K562 (cell line): Measurements from ENCODE around the gene SULT1E1. TPM values are rescaled to one million over a fixed set of nuclear protein-coding genes. Genes with fewer than 3 reads are reported as not detected.

ENCODE experiments used
- ATAC-seq: fragments of 200-7000 bp; cut with Tn5 transposase; 3 replicates; pipeline ENCODE4 v1.9.1; 2020; ENCODE audit warnings: moderate library complexity
- BruUV-seq: library from RNA; stranded (reverse); fragments of 400-500 nt; replicated peaks from 2 replicates; lab custom pipeline; 2021; lab: Mats Ljungman, UMichigan
- CTCF ChIA-PET: fragments of 300-600 bp; formaldehyde crosslinking; extraction: SDS; loops from one replicate; lab custom pipeline; 2021; ENCODE audit warnings: low intra/inter-chr PET ratio; lab: Yijun Ruan, JAX
- POLR2A ChIA-PET: fragments of 300-600, 350-650 bp; sonication (Branson Sonifier 250); formaldehyde crosslinking; extraction: SDS; loops from one replicate; lab custom pipeline; 2021; ENCODE audit warnings: antibody characterized with exemption, inconsistent platforms; lab: Yijun Ruan, JAX
- DNase-seq, 4 experiments: peaks; one replicate each; pipeline versions ENCODE4 v3.0.0 to v3.0.0-alpha.2; 2011 to 2018; ENCODE audit warnings: low spot score in 3 of 4, mixed read lengths in 3 of 4; ENCODE audit errors: extremely low read depth in 1 of 4
- FAIRE-seq: peaks from 2 replicates; lab custom pipeline; 2011; peaks lifted over from hg19 to GRCh38; lab: Jason Lieb, UNC
- H2AFZ ChIP-seq: 2 replicates; pipeline ENCODE4 v1.6.0; 2011; ENCODE audit warnings: low read depth, low read length, control low read depth, inconsistent platforms
- H3K27ac ChIP-seq: fragments of 200-600 bp; 3 replicates; pipeline ENCODE4 v1.8.0; 2011; ENCODE audit warnings: low read depth, mild to moderate bottlenecking, control low read depth, inconsistent platforms, low read length, moderate library complexity, mixed read lengths; ENCODE audit errors: extremely low read depth
- H3K27me3 ChIP-seq, 2 experiments: fragments of 300-600 bp in 1 of 2; 2 replicates in 1 of 2; 3 replicates in 1 of 2; pipeline versions ENCODE4 v1.6.0 to v1.8.0; 2011; ENCODE audit warnings: inconsistent platforms in 2 of 2, low read length in 2 of 2, mild to moderate bottlenecking in 1 of 2, mixed read lengths in 1 of 2, moderate library complexity in 1 of 2; ENCODE audit not compliant: control insufficient read depth in 2 of 2, insufficient read depth in 2 of 2
- H3K36me3 ChIP-seq: fragments of 300-600 bp; 3 replicates; pipeline ENCODE4 v1.8.0; 2011; ENCODE audit warnings: mild to moderate bottlenecking, low read length, inconsistent platforms; ENCODE audit not compliant: control insufficient read depth, insufficient read depth
- H3K4me1 ChIP-seq, 2 experiments: fragments of 200-600 bp in 1 of 2; replicated peaks in 1 of 2; 2 replicates in 1 of 2; 3 replicates in 1 of 2; pipeline versions ENCODE4 v1.5.1 to v1.8.0; 2011; ENCODE audit warnings: inconsistent platforms in 2 of 2, low read length in 2 of 2, mild to moderate bottlenecking in 1 of 2, mixed read lengths in 1 of 2, moderate library complexity in 1 of 2; ENCODE audit not compliant: control insufficient read depth in 2 of 2, insufficient read depth in 2 of 2
- H3K4me2 ChIP-seq: 2 replicates; pipeline ENCODE4 v1.6.1; 2011; ENCODE audit warnings: low read length, control low read depth, inconsistent platforms, mixed read lengths; ENCODE audit not compliant: insufficient read depth
- H3K4me3 ChIP-seq: fragments of 200-600 bp; sonication (generic), shearing (Covaris generic); 2 replicates; pipeline ENCODE4 v1.5.1; 2016; ENCODE audit warnings: control low read depth, inconsistent platforms
- H3K79me2 ChIP-seq: fragments of 200-600 bp; 3 replicates; pipeline ENCODE4 v1.8.0; 2011; ENCODE audit warnings: low read length, inconsistent platforms; ENCODE audit not compliant: control insufficient read depth, insufficient read depth
- H3K9ac ChIP-seq, 2 experiments: 2 replicates each; pipeline versions ENCODE4 v1.6.0 to v1.6.1; 2011; ENCODE audit warnings: low read depth in 2 of 2, low read length in 2 of 2, control low read depth in 1 of 2, inconsistent platforms in 1 of 2, mild to moderate bottlenecking in 1 of 2, mixed read lengths in 1 of 2; ENCODE audit not compliant: insufficient read depth in 1 of 2
- H3K9me1 ChIP-seq: one replicate; pipeline ENCODE4 v1.6.0; 2011; ENCODE audit warnings: inconsistent platforms, mild to moderate bottlenecking, low read length, moderate library complexity; ENCODE audit not compliant: control insufficient read depth, insufficient read depth
- H3K9me3 ChIP-seq: replicated peaks from 2 replicates; pipeline ENCODE4 v1.5.1; 2011; ENCODE audit warnings: low read depth, low read length, inconsistent platforms; ENCODE audit not compliant: control insufficient read depth, insufficient read depth
- H4K20me1 ChIP-seq: replicated peaks from 2 replicates; pipeline ENCODE4 v1.6.1; 2011; ENCODE audit warnings: low read length, inconsistent platforms, mixed read lengths; ENCODE audit not compliant: control insufficient read depth, insufficient read depth
- EP300 ChIP-seq: IDR thresholded peaks from 2 replicates; pipeline ENCODE4 v1.6.1; 2012; ENCODE audit warnings: low read length, improper control_type of control experiment
- ETV1 ChIP-seq: fragments of 450-650 bp; conservative IDR thresholded peaks from 2 replicates; pipeline ENCODE4 v1.6.1; 2016; ENCODE audit warnings: missing genetic modification characterization, control low read depth, low read depth, missing compliant biosample characterization
- GTF3C2 ChIP-seq: IDR thresholded peaks from 3 replicates; pipeline ENCODE4 v1.6.1; 2011; ENCODE audit warnings: borderline replicate concordance, mild to moderate bottlenecking, moderate library complexity; ENCODE audit not compliant: insufficient read length; ENCODE audit errors: extremely low read depth
- KLF6 ChIP-seq: fragments of 250-450 bp; sonication (Bioruptor Pico); IDR thresholded peaks from 2 replicates; pipeline ENCODE4 v1.4.0; 2020; ENCODE audit warnings: mild to moderate bottlenecking, moderate library complexity, borderline replicate concordance
- POLR3A ChIP-seq: IDR thresholded peaks from 2 replicates; pipeline ENCODE4 v1.6.1; 2011; ENCODE audit warnings: borderline replicate concordance, mild to moderate bottlenecking, moderate library complexity; ENCODE audit not compliant: insufficient read length, insufficient read depth; ENCODE audit errors: extremely low read depth
- ZNF12 ChIP-seq: sonication (generic); formaldehyde crosslinking; IDR thresholded peaks from 2 replicates; pipeline ENCODE4 v1.4.0; 2020; ENCODE audit warnings: mild to moderate bottlenecking, missing genetic modification reagents
- ZNF507 ChIP-seq: conservative IDR thresholded peaks from 2 replicates; pipeline ENCODE4 v1.6.1; 2017; ENCODE audit warnings: missing genetic modification characterization, missing compliant biosample characterization
- ZNF766 ChIP-seq: fragments of 200-800 bp; sonication (Bioruptor generic); conservative IDR thresholded peaks from 2 replicates; pipeline ENCODE4 v1.6.1; 2016; ENCODE audit warnings: missing genetic modification characterization, missing compliant biosample characterization
- WGBS: fragments of 100-300 bp; shearing (Covaris generic); methylation state at CpG from one replicate; pipeline ENCODE4 v1.1.6; 2016; ENCODE audit warnings: low coverage, mixed read lengths; ENCODE audit not compliant: insufficient coverage; ENCODE audit errors: missing lambda C conversion rate; 5-methylcytosine and 5-hydroxymethylcytosine counted together
- in situ Hi-C: fragments of 300-500 bp; cut with MboI; formaldehyde crosslinking; loops from 4 replicates; pipeline ENCODE4 v1.15.0; 2018; ENCODE audit warnings: inconsistent platforms, mixed read lengths
- intact Hi-C: fragments of 100-400 bp; cut with micrococcal nuclease; formaldehyde crosslinking; loops from 2 replicates; pipeline ENCODE4 v1.14.2; 2022
- polyA plus RNA-seq, 8 experiments: library from polyadenylated mRNA; depleted of rRNA in 4 of 8; stranded (reverse) in 5 of 8; unstranded in 3 of 8; fragments of >200 nt; fragmentation: Nextera tagmentation in 2 of 8; fragmentation: Illumina TruSeq in 1 of 8; extraction: Ambion mirVana in 2 of 8; extraction: Trizol in 1 of 8; gene quantifications; 2 replicates each; pipeline versions ENCODE4 v1.2.1 to v1.2.3, GENCODE V29; 2011 to 2014; ENCODE audit warnings: inconsistent platforms in 1 of 8, missing spikeins in 1 of 8
- total RNA-seq, 7 experiments: library from RNA; depleted of rRNA in 6 of 7; stranded (reverse); fragments of >200 nt in 6 of 7; fragmentation: Illumina TruSeq in 2 of 7; extraction: Trizol in 2 of 7; gene quantifications; 2 replicates each; pipeline versions ENCODE4 v1.2.1 to v1.2.3, GENCODE V29; 2011 to 2021; ENCODE audit warnings: low replicate concordance in 1 of 7
- TF ChIP-seq, protein P1 (sequence below): sonication (generic); formaldehyde crosslinking; IDR thresholded peaks from 2 replicates; pipeline ENCODE4 v1.8.0; 2022; ENCODE audit warnings: mild to moderate bottlenecking, missing genetic modification reagents
- TF ChIP-seq, protein P2 (sequence below): sonication (generic); formaldehyde crosslinking; IDR thresholded peaks from 2 replicates; pipeline ENCODE4 v1.8.0; 2022; ENCODE audit warnings: mild to moderate bottlenecking, missing genetic modification reagents

The SULT1E1 gene
- total and polyA plus RNA-seq, 9 of the 15 experiments (the other 6 are each of a cell fraction or from before 2014, with no cell fraction given), result not detected

DNA sequence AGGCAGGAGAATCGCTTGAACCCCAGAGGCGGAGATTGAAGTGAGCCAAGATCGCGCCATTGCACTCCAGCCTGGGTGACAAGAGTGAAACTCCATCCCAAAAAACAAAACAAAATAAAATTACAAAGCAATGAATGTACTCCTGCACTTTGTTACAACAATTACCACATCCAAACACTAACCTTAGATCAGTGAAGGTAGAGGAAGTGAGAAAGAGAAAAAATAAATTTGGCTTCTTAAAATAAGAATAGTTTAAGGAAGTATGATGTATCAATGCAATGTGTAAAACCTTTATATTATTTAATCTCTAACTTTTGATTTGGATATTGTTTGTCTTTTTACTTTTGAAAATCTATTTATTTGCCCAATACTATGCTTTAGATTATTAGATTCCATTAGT is 49.2 kb upstream of the SULT1E1 start:
- no peak overlapping the region for H3K4me3 ChIP-seq
- FAIRE-seq, result no peak
- no peaks in the 10 kb centered on the region for H3K4me1 ChIP-seq
- no peaks in the 10 kb centered on the region for H3K9me1 ChIP-seq
- H3K79me2 ChIP-seq, result no peaks in the 10 kb centered on the region
- intact Hi-C loops, result no loop called here
- H3K4me2 ChIP-seq, result no peak overlapping the region
- no peaks in the 10 kb centered on the region for H3K36me3 ChIP-seq
- H4K20me1 ChIP-seq, result no peaks in the 10 kb centered on the region
- BruUV-seq, result no TSS peak
- WGBS, result 0% methylated on average over 4 of the region's 4 CpGs
- in situ Hi-C loops, result no loop called here
- POLR2A ChIA-PET, result no interaction called here
- no peaks in the 10 kb centered on the region for H3K27me3 ChIP-seq
- no peak overlapping the region for H3K27ac ChIP-seq
- ATAC-seq, result no peak
- no peak overlapping the region for H2AFZ ChIP-seq
- no peak for DNase-seq
- CTCF ChIA-PET, result no interaction called here
- no peaks in the 10 kb centered on the region for H3K9me3 ChIP-seq
- H3K9ac ChIP-seq, result no peak overlapping the region
- TF ChIP-seq POLR3A (no peak), ZNF766 (CRISPR knock-in tag) (no peak), ZNF12 (CRISPR knock-in tag) (no peak), KLF6 (no peak), GTF3C2 (no peak), ETV1 (tag) (no peak), EP300 (no peak), ZNF507 (tag) (no peak)
- TF ChIP-seq, protein P1, sequence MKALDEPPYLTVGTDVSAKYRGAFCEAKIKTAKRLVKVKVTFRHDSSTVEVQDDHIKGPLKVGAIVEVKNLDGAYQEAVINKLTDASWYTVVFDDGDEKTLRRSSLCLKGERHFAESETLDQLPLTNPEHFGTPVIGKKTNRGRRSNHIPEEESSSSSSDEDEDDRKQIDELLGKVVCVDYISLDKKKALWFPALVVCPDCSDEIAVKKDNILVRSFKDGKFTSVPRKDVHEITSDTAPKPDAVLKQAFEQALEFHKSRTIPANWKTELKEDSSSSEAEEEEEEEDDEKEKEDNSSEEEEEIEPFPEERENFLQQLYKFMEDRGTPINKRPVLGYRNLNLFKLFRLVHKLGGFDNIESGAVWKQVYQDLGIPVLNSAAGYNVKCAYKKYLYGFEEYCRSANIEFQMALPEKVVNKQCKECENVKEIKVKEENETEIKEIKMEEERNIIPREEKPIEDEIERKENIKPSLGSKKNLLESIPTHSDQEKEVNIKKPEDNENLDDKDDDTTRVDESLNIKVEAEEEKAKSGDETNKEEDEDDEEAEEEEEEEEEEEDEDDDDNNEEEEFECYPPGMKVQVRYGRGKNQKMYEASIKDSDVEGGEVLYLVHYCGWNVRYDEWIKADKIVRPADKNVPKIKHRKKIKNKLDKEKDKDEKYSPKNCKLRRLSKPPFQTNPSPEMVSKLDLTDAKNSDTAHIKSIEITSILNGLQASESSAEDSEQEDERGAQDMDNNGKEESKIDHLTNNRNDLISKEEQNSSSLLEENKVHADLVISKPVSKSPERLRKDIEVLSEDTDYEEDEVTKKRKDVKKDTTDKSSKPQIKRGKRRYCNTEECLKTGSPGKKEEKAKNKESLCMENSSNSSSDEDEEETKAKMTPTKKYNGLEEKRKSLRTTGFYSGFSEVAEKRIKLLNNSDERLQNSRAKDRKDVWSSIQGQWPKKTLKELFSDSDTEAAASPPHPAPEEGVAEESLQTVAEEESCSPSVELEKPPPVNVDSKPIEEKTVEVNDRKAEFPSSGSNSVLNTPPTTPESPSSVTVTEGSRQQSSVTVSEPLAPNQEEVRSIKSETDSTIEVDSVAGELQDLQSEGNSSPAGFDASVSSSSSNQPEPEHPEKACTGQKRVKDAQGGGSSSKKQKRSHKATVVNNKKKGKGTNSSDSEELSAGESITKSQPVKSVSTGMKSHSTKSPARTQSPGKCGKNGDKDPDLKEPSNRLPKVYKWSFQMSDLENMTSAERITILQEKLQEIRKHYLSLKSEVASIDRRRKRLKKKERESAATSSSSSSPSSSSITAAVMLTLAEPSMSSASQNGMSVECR (CRISPR knock-in tag), result no peak
- TF ChIP-seq, protein P2, sequence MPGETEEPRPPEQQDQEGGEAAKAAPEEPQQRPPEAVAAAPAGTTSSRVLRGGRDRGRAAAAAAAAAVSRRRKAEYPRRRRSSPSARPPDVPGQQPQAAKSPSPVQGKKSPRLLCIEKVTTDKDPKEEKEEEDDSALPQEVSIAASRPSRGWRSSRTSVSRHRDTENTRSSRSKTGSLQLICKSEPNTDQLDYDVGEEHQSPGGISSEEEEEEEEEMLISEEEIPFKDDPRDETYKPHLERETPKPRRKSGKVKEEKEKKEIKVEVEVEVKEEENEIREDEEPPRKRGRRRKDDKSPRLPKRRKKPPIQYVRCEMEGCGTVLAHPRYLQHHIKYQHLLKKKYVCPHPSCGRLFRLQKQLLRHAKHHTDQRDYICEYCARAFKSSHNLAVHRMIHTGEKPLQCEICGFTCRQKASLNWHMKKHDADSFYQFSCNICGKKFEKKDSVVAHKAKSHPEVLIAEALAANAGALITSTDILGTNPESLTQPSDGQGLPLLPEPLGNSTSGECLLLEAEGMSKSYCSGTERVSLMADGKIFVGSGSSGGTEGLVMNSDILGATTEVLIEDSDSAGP (CRISPR knock-in tag), result no peak
